SIG-M5 treated with dmso at 0.1 percent for 504 hours (cell line): ENCODE data around the gene NKTR.

Experiments used
- DNase-seq: peaks from one replicate; lab custom pipeline; 2025; ENCODE audit not compliant: unreplicated experiment; lab: John Stamatoyannopoulos, UW

The NKTR gene

DNA sequence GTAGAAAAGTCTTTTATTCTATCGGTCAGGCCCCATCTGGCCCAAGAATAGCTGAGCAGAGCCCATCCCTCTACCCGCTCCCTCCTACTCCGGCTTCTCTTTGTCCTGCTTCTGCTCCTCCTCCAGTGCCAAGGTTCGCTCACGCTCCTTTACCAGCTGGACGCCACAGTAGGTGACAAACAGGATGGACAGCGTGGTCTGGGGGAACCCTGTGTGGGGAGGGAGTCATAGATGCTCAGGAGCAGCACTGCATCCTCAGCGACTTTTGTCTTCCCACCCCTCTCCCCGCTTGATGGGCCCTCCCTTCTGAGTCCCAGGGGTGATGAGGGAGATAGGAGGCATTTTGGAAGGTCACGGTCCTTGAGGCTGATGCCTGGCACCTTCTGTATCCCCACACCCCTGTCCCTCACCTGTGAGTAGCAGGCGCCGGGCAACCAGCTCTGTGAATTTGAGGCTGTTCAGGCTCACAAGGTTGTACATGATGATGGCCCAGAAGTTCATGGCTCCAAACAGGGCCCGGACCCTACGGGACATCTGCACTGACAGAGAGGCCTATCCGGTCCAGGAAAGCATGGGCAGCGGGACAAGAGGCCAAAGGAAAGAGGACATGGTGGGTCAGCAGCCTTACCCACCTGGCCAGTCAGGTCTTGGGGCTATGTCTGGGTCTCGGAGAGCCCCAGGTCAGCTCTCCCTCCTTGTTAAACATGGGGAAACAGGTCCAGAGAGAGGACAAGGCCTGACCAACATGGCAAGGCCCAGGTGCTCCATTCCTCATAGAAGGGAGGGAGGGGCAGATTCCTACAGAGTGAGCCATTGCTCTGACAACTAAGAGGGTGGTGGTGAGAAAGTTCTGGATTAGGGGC lies 92.4 kb downstream of the NKTR start:
- DNase-seq: no peak

DNA sequence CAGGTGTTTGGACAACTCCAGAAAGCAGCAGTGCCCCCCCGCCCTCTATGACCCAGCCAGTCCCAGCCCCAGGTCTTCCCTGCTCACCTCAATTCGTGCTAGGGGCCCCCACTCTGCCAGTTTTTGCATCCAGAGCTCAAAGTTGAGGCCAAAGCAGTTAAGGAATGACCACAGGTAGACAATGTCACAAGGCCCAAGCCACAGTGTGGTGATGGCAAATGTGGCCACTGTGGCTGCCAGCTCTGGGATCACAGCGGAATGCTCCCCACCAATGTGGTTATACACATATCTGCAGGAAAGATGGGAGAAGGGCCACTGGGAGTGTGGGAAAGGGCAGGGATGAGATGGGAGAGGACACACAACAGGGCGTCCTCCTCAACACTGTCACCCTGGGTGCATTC lies 93.0 kb downstream of the NKTR start:
- DNase-seq: no peak

DNA sequence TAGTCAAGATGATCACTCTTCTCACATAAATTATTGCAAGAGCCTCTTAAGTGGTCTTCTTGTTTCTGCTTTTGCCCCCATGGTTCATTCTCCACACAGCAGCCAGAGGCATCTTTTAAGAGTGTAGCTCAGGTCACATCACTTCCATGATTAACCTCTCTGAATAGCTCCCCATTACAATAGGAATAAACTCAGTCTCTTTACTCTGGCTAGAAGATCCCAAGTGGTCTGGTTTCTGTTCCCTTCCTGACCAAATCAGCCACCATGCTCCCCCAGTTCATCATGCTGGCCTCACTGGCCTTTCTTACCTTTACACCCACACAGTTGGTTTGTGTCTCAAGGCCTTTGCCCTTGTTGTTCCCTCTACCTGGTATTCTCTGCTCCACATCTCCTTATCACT lies 93.9 kb downstream of the NKTR start:
- DNase-seq: no peak

DNA sequence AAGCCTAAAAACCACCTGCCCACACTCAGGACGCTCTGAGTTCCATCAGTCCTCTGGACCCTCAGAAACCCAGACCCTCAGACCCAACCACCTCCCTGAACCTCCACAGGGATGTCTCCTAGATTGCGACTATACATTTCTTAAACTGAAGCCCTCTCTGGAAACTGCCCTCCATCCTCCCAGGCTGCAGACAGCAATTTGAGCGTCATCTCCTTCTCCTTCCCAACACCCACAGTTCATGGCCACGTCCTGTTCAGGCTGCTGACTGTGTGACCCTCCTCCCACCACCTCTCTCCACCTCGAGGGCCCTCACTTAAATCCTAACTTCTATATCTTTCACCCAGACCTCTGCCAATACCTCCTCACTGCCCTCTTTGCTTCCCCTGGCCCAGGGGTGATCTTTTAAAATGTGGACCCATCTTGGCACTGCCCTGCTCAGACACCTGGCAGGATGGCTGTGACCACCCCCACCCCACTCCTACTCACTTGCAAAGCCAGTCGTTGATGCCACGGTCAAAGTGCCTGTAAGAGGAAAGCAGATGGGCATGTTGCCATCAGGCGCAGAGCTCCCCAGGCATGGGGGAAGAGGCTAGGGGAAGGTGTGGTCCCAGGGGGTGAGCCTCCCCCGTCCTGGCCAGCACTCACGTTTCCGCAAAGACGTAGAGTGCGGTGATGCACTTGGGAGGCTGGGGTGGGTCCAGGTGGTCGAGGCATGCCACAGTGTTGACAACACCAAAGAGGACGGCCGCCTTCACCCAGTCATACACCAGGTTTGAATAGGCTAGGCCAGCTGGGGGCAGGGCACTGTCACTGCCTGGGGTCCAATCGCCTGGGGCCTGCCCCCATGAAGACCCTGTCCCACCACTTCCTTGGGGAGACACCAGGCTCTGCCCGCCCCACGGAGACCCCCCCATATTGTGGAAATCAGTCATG lies 96.1 kb downstream of the NKTR start:
- DNase-seq: no peak

DNA sequence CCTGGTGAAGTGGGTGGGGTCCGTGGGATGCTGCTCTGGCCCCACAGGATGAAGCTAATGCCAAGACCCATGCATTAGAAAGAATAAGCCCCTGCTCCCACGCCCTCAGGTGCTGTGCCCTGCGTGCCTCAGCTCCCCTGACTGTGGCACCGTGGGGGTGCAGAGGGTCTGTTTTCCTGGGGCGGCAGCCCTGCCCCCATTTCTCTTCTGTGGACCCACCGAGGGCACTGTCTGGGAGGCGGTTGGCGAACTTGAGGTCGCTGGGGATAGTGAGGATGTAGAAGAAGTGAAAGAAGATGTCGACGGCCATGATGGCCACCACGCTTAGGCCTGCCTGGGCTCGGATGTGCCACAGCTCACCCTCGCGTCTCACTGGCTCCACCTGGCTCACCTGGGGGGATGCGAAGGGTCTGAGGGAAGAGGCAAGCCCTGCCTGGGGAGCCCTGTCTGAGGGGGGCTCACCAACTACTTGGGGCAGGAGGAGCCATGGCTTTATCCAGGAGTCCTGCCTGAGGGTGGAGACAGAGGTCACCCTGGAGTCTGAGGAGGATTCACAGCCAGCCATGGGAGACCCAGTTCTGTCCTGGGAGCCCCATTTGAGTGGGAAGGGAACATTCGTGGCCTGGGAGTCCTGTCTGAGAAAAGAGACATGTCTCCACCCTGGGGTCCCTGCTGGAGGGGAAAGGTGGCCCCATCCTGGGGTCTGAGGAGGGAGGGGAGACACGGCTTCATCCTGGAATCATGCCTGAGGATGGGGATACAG lies 97.0 kb downstream of the NKTR start:
- no peak for DNase-seq
